Neural cell (in vitro differentiated cells): ENCODE measurements around the gene WDR70. TPM values are rescaled to one million over a fixed set of nuclear protein-coding genes. Genes with fewer than 3 reads are reported as not detected.
"Not testable (repeated sequence)": the region's sequence is repeated elsewhere in the genome, so short reads cannot be mapped to it uniquely, and the experiment has no call there.

Source experiments
- H2AFZ ChIP-seq: fragments of 200-600, 300-800 bp; sonication (generic), shearing (Covaris generic); 2 replicates; pipeline ENCODE4 v1.6.0; 2014; ENCODE audit warnings: low read depth, mild to moderate bottlenecking, antibody characterized with exemption, low read length, moderate library complexity
- H3F3A ChIP-seq: fragments of 200-600 bp; shearing (Covaris generic); 2 replicates; pipeline ENCODE4 v1.6.1; 2016; ENCODE audit warnings: mild to moderate bottlenecking, moderate library complexity, mixed read lengths, antibody characterized with exemption, low read length; ENCODE audit not compliant: insufficient read depth, poor library complexity, severe bottlenecking
- H3K27ac ChIP-seq: fragments of 200-600, 300-800 bp; sonication (generic), shearing (Covaris generic); 2 replicates; pipeline ENCODE4 v1.5.1; 2014; ENCODE audit warnings: mild to moderate bottlenecking, low read length, moderate library complexity
- H3K27me3 ChIP-seq: fragments of 300-800, 200-600 bp; sonication (generic), shearing (Covaris generic); 2 replicates; pipeline ENCODE4 v1.6.0; 2014; ENCODE audit warnings: mild to moderate bottlenecking, low read depth, low read length, moderate library complexity; ENCODE audit not compliant: insufficient read depth
- H3K36me3 ChIP-seq: fragments of 300-800, 200-600 bp; sonication (generic), shearing (Covaris generic); 2 replicates; pipeline ENCODE4 v1.5.1; 2014; ENCODE audit warnings: mild to moderate bottlenecking, antibody characterized with exemption, low read length, moderate library complexity; ENCODE audit not compliant: insufficient read depth
- H3K4me2 ChIP-seq: fragments of 300-800, 200-600 bp; sonication (generic), shearing (Covaris generic); 2 replicates; pipeline ENCODE4 v1.6.0; 2014; ENCODE audit warnings: mild to moderate bottlenecking, low read length
- H3K4me3 ChIP-seq: fragments of 300-800, 200-600 bp; sonication (generic), shearing (Covaris generic); 2 replicates; pipeline ENCODE4 v1.5.1; 2014; ENCODE audit warnings: mild to moderate bottlenecking, low read length, moderate library complexity
- H3K79me2 ChIP-seq: fragments of 200-600 bp; shearing (Covaris generic); replicated peaks from 2 replicates; pipeline ENCODE4 v1.6.0; 2014; ENCODE audit warnings: mild to moderate bottlenecking, low read length, moderate library complexity; ENCODE audit not compliant: insufficient read depth
- H3K9ac ChIP-seq: fragments of 300-800, 200-600 bp; sonication (generic), shearing (Covaris generic); 2 replicates; pipeline ENCODE4 v1.6.1; 2016; ENCODE audit warnings: mild to moderate bottlenecking, low read length, mixed read lengths
- H3K9me2 ChIP-seq: fragments of 200-600 bp; shearing (Covaris generic); 2 replicates; pipeline ENCODE4 v1.6.1; 2016; ENCODE audit warnings: mild to moderate bottlenecking, low read length, mixed read lengths; ENCODE audit not compliant: insufficient read depth
- H3K9me3 ChIP-seq: fragments of 200-600, 300-800 bp; sonication (generic), shearing (Covaris generic); 2 replicates; pipeline ENCODE4 v1.6.1; 2016; ENCODE audit warnings: mild to moderate bottlenecking, mixed run types, low read length, moderate library complexity, mixed read lengths
- H4K20me1 ChIP-seq: fragments of 200-600 bp; shearing (Covaris generic); 2 replicates; pipeline ENCODE4 v1.6.1; 2016; ENCODE audit warnings: mild to moderate bottlenecking, mixed run types; ENCODE audit not compliant: insufficient read depth
- EP300 ChIP-seq: fragments of 450-650 bp; conservative IDR thresholded peaks from 2 replicates; pipeline ENCODE4 v1.6.1; 2014; ENCODE audit warnings: antibody characterized with exemption, mild to moderate bottlenecking, moderate library complexity; ENCODE audit not compliant: poor library complexity, severe bottlenecking
- EZH2 ChIP-seq: fragments of 200-600, 300-800 bp; shearing (Covaris generic), sonication (generic); IDR thresholded peaks from 2 replicates; pipeline ENCODE4 v1.6.1; 2014; ENCODE audit warnings: antibody characterized with exemption, low read length, borderline replicate concordance, mild to moderate bottlenecking; ENCODE audit not compliant: insufficient read depth, poor library complexity, severe bottlenecking
- MXI1 ChIP-seq: fragments of 450-650 bp; conservative IDR thresholded peaks from 2 replicates; pipeline ENCODE4 v1.6.1; 2014; ENCODE audit warnings: antibody characterized with exemption, mild to moderate bottlenecking; ENCODE audit not compliant: poor library complexity, severe bottlenecking
- POLR2AphosphoS5 ChIP-seq: IDR thresholded peaks from 2 replicates; pipeline ENCODE4 v1.6.1; 2012
- RAD21 ChIP-seq: fragments of 450-650 bp; conservative IDR thresholded peaks from 2 replicates; pipeline ENCODE4 v1.6.1; 2014; ENCODE audit warnings: antibody characterized with exemption, mild to moderate bottlenecking, moderate library complexity
- SMC3 ChIP-seq: fragments of 450-650 bp; conservative IDR thresholded peaks from 2 replicates; pipeline ENCODE4 v1.6.1; 2014; ENCODE audit warnings: antibody characterized with exemption, mild to moderate bottlenecking, moderate library complexity; ENCODE audit not compliant: poor library complexity
- TAF1 ChIP-seq: IDR thresholded peaks from 2 replicates; pipeline ENCODE4 v1.6.1; 2012; ENCODE audit warnings: low read depth
- polyA plus RNA-seq: library from polyadenylated mRNA; depleted of rRNA; stranded (reverse); fragments of >200 nt; gene quantifications from 2 replicates; pipeline ENCODE4 v1.2.3, GENCODE V29; 2014
- TF ChIP-seq, protein P1 (sequence below): fragments of 450-650 bp; IDR thresholded peaks from 2 replicates; pipeline ENCODE4 v1.5.1; 2014; ENCODE audit warnings: antibody characterized with exemption, mild to moderate bottlenecking, moderate library complexity; ENCODE audit not compliant: poor library complexity, severe bottlenecking
- TF ChIP-seq, protein P2 (sequence below): IDR thresholded peaks from 2 replicates; pipeline ENCODE4 v1.6.1; 2012; ENCODE audit warnings: borderline replicate concordance

WDR70 gene
- polyA plus RNA-seq, 1 donor from 2014 or later: 40.9 TPM

DNA sequence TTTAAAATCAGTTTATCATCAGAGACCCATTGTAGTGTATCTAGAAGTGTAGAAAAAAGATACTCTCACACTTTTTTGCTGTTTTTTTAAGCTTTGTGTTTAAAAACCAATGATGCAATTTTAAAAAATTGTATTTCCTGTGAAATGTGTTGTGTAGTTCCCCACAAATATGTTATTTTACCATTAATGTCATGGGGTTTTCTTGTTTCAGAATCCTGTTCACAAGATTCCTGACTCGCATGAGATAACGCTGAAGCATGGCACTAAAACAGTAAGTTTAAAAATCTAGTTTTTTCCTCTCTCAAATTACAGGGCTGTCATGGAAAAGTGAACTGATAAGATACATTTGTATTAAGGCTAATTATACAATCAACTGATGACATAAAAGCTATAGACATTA, 58.6 kb downstream of the WDR70 start:
- H3K4me2 ChIP-seq: no peak overlapping the region
- no peaks in the 10 kb centered on the region for H3F3A ChIP-seq
- no peaks in the 10 kb centered on the region for H3K36me3 ChIP-seq
- no peaks in the 10 kb centered on the region for H3K9me3 ChIP-seq
- H3K27ac ChIP-seq: no peak overlapping the region
- no peaks in the 10 kb centered on the region for H4K20me1 ChIP-seq
- no peaks in the 10 kb centered on the region for H3K79me2 ChIP-seq
- H3K9ac ChIP-seq: no peak overlapping the region
- H3K9me2 ChIP-seq: no peaks in the 10 kb centered on the region
- no peak overlapping the region for H2AFZ ChIP-seq
- TF ChIP-seq MXI1: no peak
- TF ChIP-seq TAF1: no peak
- TF ChIP-seq SMC3: no peak
- TF ChIP-seq POLR2AphosphoS5: no peak
- TF ChIP-seq, protein P1, sequence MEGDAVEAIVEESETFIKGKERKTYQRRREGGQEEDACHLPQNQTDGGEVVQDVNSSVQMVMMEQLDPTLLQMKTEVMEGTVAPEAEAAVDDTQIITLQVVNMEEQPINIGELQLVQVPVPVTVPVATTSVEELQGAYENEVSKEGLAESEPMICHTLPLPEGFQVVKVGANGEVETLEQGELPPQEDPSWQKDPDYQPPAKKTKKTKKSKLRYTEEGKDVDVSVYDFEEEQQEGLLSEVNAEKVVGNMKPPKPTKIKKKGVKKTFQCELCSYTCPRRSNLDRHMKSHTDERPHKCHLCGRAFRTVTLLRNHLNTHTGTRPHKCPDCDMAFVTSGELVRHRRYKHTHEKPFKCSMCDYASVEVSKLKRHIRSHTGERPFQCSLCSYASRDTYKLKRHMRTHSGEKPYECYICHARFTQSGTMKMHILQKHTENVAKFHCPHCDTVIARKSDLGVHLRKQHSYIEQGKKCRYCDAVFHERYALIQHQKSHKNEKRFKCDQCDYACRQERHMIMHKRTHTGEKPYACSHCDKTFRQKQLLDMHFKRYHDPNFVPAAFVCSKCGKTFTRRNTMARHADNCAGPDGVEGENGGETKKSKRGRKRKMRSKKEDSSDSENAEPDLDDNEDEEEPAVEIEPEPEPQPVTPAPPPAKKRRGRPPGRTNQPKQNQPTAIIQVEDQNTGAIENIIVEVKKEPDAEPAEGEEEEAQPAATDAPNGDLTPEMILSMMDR: no peak
- no peak for TF ChIP-seq RAD21
- H3K27me3 ChIP-seq: no peaks in the 10 kb centered on the region
- no peak overlapping the region for H3K4me3 ChIP-seq

DNA sequence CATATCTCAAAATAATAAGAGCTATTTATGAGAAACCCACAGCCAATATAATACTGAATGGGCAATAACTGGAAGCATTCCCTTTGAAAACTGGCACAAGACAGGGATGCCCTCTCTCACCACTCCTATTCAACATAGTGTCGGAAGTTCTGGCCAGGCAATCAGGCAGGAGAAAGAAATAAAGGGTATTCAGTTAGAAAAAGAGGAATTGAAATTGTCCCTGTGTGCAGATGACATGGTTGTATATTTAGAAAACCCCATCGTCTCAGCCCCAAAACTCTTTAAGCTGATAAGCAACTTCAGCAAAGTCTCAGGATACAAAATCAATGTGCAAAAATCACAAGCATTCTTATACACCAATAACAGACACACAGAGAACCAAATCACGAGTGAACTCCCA, 66.7 kb downstream of the WDR70 start:
- H3K36me3 ChIP-seq, H3K4me3 ChIP-seq, H3K27me3 ChIP-seq, H4K20me1 ChIP-seq, H2AFZ ChIP-seq, H3K9ac ChIP-seq, H3K79me2 ChIP-seq, H3K27ac ChIP-seq, H3K9me2 ChIP-seq, H3F3A ChIP-seq, H3K4me2 ChIP-seq, H3K9me3 ChIP-seq: not testable (repeated sequence)

DNA sequence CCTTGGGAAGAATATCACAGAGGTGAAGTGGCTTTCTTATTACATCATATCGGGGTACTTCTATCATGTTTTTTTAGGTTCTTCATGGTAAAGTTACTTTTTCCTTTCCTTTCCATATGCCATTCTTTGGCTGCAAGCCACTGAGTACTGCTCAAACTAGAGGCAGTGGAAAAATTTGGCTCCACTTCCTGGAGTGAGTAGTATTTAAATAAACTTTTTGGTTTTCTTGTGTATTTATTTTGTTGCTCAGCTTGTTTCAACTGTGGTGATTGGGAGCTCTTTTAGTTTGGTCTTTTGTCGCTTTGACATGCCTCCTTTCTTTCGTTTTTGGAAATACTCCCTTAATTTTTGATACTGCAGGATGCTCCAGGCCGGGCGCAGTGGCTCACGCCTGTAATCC, 69.8 kb downstream of the WDR70 start:
- H3K4me2 ChIP-seq: no peak overlapping the region
- H2AFZ ChIP-seq: no peak overlapping the region
- H3K27me3 ChIP-seq: no peaks in the 10 kb centered on the region
- no peaks in the 10 kb centered on the region for H3K36me3 ChIP-seq
- no peaks in the 10 kb centered on the region for H3K9me2 ChIP-seq
- H3K9me3 ChIP-seq: no peaks in the 10 kb centered on the region
- no peak overlapping the region for H3K4me3 ChIP-seq
- H4K20me1 ChIP-seq: no peaks in the 10 kb centered on the region
- H3K79me2 ChIP-seq: no peaks in the 10 kb centered on the region
- H3K9ac ChIP-seq: no peak overlapping the region
- H3F3A ChIP-seq: no peaks in the 10 kb centered on the region
- TF ChIP-seq SMC3: no peak
- TF ChIP-seq, protein P1: no peak
- no peak for TF ChIP-seq EP300
- TF ChIP-seq RAD21: no peak
- no peak for TF ChIP-seq POLR2AphosphoS5
- no peak for TF ChIP-seq MXI1
- TF ChIP-seq EZH2: no peak
- TF ChIP-seq, protein P2, sequence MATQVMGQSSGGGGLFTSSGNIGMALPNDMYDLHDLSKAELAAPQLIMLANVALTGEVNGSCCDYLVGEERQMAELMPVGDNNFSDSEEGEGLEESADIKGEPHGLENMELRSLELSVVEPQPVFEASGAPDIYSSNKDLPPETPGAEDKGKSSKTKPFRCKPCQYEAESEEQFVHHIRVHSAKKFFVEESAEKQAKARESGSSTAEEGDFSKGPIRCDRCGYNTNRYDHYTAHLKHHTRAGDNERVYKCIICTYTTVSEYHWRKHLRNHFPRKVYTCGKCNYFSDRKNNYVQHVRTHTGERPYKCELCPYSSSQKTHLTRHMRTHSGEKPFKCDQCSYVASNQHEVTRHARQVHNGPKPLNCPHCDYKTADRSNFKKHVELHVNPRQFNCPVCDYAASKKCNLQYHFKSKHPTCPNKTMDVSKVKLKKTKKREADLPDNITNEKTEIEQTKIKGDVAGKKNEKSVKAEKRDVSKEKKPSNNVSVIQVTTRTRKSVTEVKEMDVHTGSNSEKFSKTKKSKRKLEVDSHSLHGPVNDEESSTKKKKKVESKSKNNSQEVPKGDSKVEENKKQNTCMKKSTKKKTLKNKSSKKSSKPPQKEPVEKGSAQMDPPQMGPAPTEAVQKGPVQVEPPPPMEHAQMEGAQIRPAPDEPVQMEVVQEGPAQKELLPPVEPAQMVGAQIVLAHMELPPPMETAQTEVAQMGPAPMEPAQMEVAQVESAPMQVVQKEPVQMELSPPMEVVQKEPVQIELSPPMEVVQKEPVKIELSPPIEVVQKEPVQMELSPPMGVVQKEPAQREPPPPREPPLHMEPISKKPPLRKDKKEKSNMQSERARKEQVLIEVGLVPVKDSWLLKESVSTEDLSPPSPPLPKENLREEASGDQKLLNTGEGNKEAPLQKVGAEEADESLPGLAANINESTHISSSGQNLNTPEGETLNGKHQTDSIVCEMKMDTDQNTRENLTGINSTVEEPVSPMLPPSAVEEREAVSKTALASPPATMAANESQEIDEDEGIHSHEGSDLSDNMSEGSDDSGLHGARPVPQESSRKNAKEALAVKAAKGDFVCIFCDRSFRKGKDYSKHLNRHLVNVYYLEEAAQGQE: no peak
- no peak for TF ChIP-seq TAF1
- H3K27ac ChIP-seq: no peak overlapping the region

DNA sequence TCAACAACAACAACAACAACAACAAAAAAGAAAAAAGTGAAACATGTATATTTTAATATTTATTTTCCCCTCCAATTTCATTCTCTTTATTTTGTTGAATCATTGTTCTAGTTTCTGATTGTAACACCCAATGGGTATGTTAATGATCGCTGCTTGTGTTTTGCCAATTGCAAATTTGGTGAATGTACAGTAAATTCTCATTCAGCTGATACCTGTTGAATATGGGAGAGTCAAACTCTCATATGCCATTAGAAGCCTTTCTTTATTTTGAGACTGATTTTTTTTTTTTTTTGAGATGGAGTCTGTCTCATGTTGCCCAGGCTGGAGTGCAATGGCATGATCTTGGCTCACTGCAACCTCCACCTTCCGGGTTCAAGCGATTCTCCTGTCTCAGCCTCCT, 72.9 kb downstream of the WDR70 start:
- H3K4me2 ChIP-seq, H3K27ac ChIP-seq, H3K36me3 ChIP-seq, H3F3A ChIP-seq, H3K9me3 ChIP-seq, H3K9ac ChIP-seq, H3K4me3 ChIP-seq, H3K9me2 ChIP-seq, H3K79me2 ChIP-seq, H2AFZ ChIP-seq, H3K27me3 ChIP-seq, H4K20me1 ChIP-seq: not testable (repeated sequence)
